WTC11 (cell line): Measurements from ENCODE around the gene BMP7. TPM values are rescaled to one million over a fixed set of nuclear protein-coding genes. Genes with fewer than 3 reads are reported as not detected.

Source experiments
- ATAC-seq: fragments of 200-7000 bp; cut with Tn5 transposase; 2 replicates; pipeline ENCODE4 v1.10.0; 2021; ENCODE audit warnings: mild to moderate bottlenecking, moderate library complexity
- CTCF ChIA-PET: fragments of 300-600 bp; sonication (Branson Sonifier 250); formaldehyde crosslinking; loops from one replicate; lab custom pipeline; 2021; ENCODE audit warnings: antibody characterized with exemption; lab: Charles Lee
- POLR2A ChIA-PET: fragments of 350-600 bp; sonication (Branson Sonifier 250); formaldehyde crosslinking; loops from one replicate; lab custom pipeline; 2021; ENCODE audit warnings: antibody characterized with exemption; lab: Charles Lee
- DNase-seq: peaks from one replicate; pipeline ENCODE4 v3.0.0; 2021; ENCODE audit warnings: low spot score
- H3K27ac Mint-ChIP-seq: 2 replicates; pipeline ENCODE4 v1.8.0; 2021; ENCODE audit warnings: mixed read lengths
- H3K27me3 Mint-ChIP-seq: 2 replicates; pipeline ENCODE4 v1.8.0; 2021; ENCODE audit warnings: low read depth, mild to moderate bottlenecking, moderate library complexity, mixed read lengths
- H3K36me3 Mint-ChIP-seq: 2 replicates; pipeline ENCODE4 v1.8.0; 2021; ENCODE audit warnings: mixed read lengths
- H3K4me1 Mint-ChIP-seq: 2 replicates; pipeline ENCODE4 v1.8.0; 2022; ENCODE audit warnings: mixed read lengths
- H3K4me3 Mint-ChIP-seq: 2 replicates; pipeline ENCODE4 v1.8.0; 2021; ENCODE audit warnings: mild to moderate bottlenecking, moderate library complexity, mixed read lengths
- H3K9me3 Mint-ChIP-seq: 2 replicates; pipeline ENCODE4 v1.8.0; 2021; ENCODE audit warnings: mixed read lengths
- CREB1 ChIP-seq: sonication (generic); formaldehyde crosslinking; IDR thresholded peaks from 2 replicates; pipeline ENCODE4 v1.8.0; 2023; ENCODE audit warnings: mild to moderate bottlenecking, missing genetic modification reagents
- FOXK1 ChIP-seq: sonication (generic); formaldehyde crosslinking; IDR thresholded peaks from 2 replicates; pipeline ENCODE4 v1.8.0; 2022; ENCODE audit warnings: mild to moderate bottlenecking, moderate library complexity, missing genetic modification reagents
- FOXP1 ChIP-seq: sonication (generic); formaldehyde crosslinking; IDR thresholded peaks from 2 replicates; pipeline ENCODE4 v1.8.0; 2022; ENCODE audit warnings: missing genetic modification reagents, mild to moderate bottlenecking, moderate library complexity, borderline replicate concordance
- GTF2I ChIP-seq: fragments of 250-450 bp; sonication (Bioruptor Pico); conservative IDR thresholded peaks from 2 replicates; pipeline ENCODE4 v1.4.0; 2021; ENCODE audit warnings: mild to moderate bottlenecking
- IRF2 ChIP-seq: sonication (generic); formaldehyde crosslinking; IDR thresholded peaks from 2 replicates; pipeline ENCODE4 v1.8.0; 2022; ENCODE audit warnings: low read depth, missing genetic modification reagents, borderline replicate concordance
- NFE2L1 ChIP-seq: sonication (generic); formaldehyde crosslinking; IDR thresholded peaks from 2 replicates; pipeline ENCODE4 v1.8.1; 2023; ENCODE audit warnings: missing genetic modification reagents
- TCF7 ChIP-seq: sonication (generic); formaldehyde crosslinking; IDR thresholded peaks from 2 replicates; pipeline ENCODE4 v1.8.0; 2022; ENCODE audit warnings: mild to moderate bottlenecking, low read depth, missing genetic modification reagents, moderate library complexity
- ZNF121 ChIP-seq: sonication (generic); formaldehyde crosslinking; IDR thresholded peaks from 2 replicates; pipeline ENCODE4 v1.8.0; 2023; ENCODE audit warnings: missing genetic modification reagents
- ZNF263 ChIP-seq: sonication (generic); formaldehyde crosslinking; IDR thresholded peaks from 2 replicates; pipeline ENCODE4 v1.8.1; 2022; ENCODE audit warnings: low read depth, mild to moderate bottlenecking, moderate library complexity, missing genetic modification reagents
- ZNF396 ChIP-seq: fragments of 250-450 bp; sonication (Bioruptor Pico); IDR thresholded peaks from 2 replicates; pipeline ENCODE4 v1.8.0; 2021; ENCODE audit warnings: mild to moderate bottlenecking, moderate library complexity, borderline replicate concordance
- ZNF423 ChIP-seq: fragments of 250-450 bp; sonication (Bioruptor Pico); IDR thresholded peaks from 2 replicates; pipeline ENCODE4 v2.1.2; 2022; ENCODE audit warnings: mild to moderate bottlenecking, moderate library complexity
- ZNF671 ChIP-seq: fragments of 250-450 bp; sonication (Bioruptor Pico); IDR thresholded peaks from 2 replicates; pipeline ENCODE4 v1.8.0; 2021; ENCODE audit warnings: mild to moderate bottlenecking
- total RNA-seq: library from RNA; stranded (reverse); gene quantifications from 3 replicates; pipeline ENCODE4 v1.2.3, GENCODE V29; 2021
- TF ChIP-seq, protein P1 (sequence below): sonication (generic); formaldehyde crosslinking; IDR thresholded peaks from 2 replicates; pipeline ENCODE4 v1.8.0; 2022; ENCODE audit warnings: mild to moderate bottlenecking, missing genetic modification reagents
- TF ChIP-seq, protein P2 (sequence below): sonication (generic); formaldehyde crosslinking; IDR thresholded peaks from 2 replicates; pipeline ENCODE4 v1.8.1; 2023; ENCODE audit warnings: mild to moderate bottlenecking, missing genetic modification reagents, borderline replicate concordance
- TF ChIP-seq, protein P3 (sequence below): sonication (generic); formaldehyde crosslinking; IDR thresholded peaks from 2 replicates; pipeline ENCODE4 v1.8.1; 2022; ENCODE audit warnings: mild to moderate bottlenecking, moderate library complexity, missing genetic modification reagents
- TF ChIP-seq, protein P4 (sequence below): sonication (generic); formaldehyde crosslinking; IDR thresholded peaks from 2 replicates; pipeline ENCODE4 v1.8.0; 2022; ENCODE audit warnings: mild to moderate bottlenecking, missing genetic modification reagents
- TF ChIP-seq, protein P5 (sequence below): fragments of 250-450 bp; sonication (Bioruptor Pico); IDR thresholded peaks from 2 replicates; pipeline ENCODE4 v1.9.0; 2021; ENCODE audit warnings: moderate library complexity, mild to moderate bottlenecking, inconsistent platforms, borderline replicate concordance
- TF ChIP-seq, protein P6 (sequence below): fragments of 250-450 bp; sonication (Bioruptor Pico); IDR thresholded peaks from 2 replicates; pipeline ENCODE4 v1.8.0; 2021; ENCODE audit warnings: mild to moderate bottlenecking
- TF ChIP-seq, protein P7 (sequence below): sonication (generic); formaldehyde crosslinking; IDR thresholded peaks from 2 replicates; pipeline ENCODE4 v1.8.1; 2023; ENCODE audit warnings: mild to moderate bottlenecking, moderate library complexity, missing genetic modification reagents
- TF ChIP-seq, protein P8 (sequence below): sonication (generic); formaldehyde crosslinking; IDR thresholded peaks from 2 replicates; pipeline ENCODE4 v1.8.0; 2022; ENCODE audit warnings: mild to moderate bottlenecking, missing genetic modification reagents

BMP7 gene
- total RNA-seq, 1 experiment from 2014 or later, result 40.7 TPM

DNA sequence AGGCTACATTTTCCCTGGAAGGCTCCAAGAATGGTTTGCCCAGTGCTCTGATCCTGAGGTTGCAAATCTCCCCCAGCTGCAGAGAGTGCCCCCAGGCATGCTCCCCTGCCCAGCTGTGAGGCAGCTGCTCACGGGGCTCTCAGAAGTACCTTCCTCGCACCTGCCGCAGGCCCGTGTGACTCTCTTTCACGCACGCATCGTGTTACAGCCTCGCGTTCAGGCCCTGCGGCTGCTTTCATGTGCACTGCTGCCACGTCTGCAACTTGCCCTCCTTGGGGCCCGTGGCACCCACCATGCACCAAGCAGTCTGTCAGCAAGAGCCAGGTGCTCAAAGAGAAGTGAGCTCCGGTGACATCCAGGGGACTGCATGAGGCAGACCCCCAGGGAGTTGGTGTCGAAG is 34.6 kb upstream of the BMP7 start:
- Mint-ChIP-seq H3K4me1 (no peaks in the 10 kb centered on the region), H3K4me3 (no peak overlapping the region), H3K9me3 (no peaks in the 10 kb centered on the region), H3K36me3 (no peaks in the 10 kb centered on the region), H3K27me3 (peaks cover 4% of the 10 kb centered on the region; the same call in 1 of the 2 replicates), H3K27ac (no peak overlapping the region)
- ATAC-seq, result no peak
- no peak for DNase-seq
- TF ChIP-seq, protein P1, sequence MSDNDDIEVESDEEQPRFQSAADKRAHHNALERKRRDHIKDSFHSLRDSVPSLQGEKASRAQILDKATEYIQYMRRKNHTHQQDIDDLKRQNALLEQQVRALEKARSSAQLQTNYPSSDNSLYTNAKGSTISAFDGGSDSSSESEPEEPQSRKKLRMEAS (CRISPR knock-in tag), result no peak
- TF ChIP-seq, protein P2, sequence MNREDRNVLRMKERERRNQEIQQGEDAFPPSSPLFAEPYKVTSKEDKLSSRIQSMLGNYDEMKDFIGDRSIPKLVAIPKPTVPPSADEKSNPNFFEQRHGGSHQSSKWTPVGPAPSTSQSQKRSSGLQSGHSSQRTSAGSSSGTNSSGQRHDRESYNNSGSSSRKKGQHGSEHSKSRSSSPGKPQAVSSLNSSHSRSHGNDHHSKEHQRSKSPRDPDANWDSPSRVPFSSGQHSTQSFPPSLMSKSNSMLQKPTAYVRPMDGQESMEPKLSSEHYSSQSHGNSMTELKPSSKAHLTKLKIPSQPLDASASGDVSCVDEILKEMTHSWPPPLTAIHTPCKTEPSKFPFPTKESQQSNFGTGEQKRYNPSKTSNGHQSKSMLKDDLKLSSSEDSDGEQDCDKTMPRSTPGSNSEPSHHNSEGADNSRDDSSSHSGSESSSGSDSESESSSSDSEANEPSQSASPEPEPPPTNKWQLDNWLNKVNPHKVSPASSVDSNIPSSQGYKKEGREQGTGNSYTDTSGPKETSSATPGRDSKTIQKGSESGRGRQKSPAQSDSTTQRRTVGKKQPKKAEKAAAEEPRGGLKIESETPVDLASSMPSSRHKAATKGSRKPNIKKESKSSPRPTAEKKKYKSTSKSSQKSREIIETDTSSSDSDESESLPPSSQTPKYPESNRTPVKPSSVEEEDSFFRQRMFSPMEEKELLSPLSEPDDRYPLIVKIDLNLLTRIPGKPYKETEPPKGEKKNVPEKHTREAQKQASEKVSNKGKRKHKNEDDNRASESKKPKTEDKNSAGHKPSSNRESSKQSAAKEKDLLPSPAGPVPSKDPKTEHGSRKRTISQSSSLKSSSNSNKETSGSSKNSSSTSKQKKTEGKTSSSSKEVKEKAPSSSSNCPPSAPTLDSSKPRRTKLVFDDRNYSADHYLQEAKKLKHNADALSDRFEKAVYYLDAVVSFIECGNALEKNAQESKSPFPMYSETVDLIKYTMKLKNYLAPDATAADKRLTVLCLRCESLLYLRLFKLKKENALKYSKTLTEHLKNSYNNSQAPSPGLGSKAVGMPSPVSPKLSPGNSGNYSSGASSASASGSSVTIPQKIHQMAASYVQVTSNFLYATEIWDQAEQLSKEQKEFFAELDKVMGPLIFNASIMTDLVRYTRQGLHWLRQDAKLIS (CRISPR knock-in tag), result no peak
- TF ChIP-seq ZNF423 (CRISPR knock-in tag), result no peak
- TF ChIP-seq, protein P3, sequence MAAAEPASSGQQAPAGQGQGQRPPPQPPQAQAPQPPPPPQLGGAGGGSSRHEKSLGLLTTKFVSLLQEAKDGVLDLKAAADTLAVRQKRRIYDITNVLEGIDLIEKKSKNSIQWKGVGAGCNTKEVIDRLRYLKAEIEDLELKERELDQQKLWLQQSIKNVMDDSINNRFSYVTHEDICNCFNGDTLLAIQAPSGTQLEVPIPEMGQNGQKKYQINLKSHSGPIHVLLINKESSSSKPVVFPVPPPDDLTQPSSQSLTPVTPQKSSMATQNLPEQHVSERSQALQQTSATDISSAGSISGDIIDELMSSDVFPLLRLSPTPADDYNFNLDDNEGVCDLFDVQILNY (CRISPR knock-in tag), result no peak
- no peak for TF ChIP-seq ZNF671
- TF ChIP-seq, protein P4, sequence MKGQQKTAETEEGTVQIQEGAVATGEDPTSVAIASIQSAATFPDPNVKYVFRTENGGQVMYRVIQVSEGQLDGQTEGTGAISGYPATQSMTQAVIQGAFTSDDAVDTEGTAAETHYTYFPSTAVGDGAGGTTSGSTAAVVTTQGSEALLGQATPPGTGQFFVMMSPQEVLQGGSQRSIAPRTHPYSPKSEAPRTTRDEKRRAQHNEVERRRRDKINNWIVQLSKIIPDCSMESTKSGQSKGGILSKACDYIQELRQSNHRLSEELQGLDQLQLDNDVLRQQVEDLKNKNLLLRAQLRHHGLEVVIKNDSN (CRISPR knock-in tag), result no peak
- TF ChIP-seq, protein P5, sequence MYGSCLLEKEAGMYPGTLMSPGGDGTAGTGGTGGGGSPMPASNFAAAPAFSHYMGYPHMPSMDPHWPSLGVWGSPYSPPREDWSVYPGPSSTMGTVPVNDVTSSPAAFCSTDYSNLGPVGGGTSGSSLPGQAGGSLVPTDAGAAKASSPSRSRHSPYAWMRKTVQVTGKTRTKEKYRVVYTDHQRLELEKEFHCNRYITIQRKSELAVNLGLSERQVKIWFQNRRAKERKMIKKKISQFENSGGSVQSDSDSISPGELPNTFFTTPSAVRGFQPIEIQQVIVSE (CRISPR knock-in tag), result no peak
- TF ChIP-seq TCF7 (CRISPR knock-in tag), result no peak
- no peak for TF ChIP-seq NFE2L1 (CRISPR knock-in tag)
- TF ChIP-seq, protein P6, sequence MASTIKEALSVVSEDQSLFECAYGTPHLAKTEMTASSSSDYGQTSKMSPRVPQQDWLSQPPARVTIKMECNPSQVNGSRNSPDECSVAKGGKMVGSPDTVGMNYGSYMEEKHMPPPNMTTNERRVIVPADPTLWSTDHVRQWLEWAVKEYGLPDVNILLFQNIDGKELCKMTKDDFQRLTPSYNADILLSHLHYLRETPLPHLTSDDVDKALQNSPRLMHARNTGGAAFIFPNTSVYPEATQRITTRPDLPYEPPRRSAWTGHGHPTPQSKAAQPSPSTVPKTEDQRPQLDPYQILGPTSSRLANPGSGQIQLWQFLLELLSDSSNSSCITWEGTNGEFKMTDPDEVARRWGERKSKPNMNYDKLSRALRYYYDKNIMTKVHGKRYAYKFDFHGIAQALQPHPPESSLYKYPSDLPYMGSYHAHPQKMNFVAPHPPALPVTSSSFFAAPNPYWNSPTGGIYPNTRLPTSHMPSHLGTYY (CRISPR knock-in tag), result no peak
- TF ChIP-seq, protein P7, sequence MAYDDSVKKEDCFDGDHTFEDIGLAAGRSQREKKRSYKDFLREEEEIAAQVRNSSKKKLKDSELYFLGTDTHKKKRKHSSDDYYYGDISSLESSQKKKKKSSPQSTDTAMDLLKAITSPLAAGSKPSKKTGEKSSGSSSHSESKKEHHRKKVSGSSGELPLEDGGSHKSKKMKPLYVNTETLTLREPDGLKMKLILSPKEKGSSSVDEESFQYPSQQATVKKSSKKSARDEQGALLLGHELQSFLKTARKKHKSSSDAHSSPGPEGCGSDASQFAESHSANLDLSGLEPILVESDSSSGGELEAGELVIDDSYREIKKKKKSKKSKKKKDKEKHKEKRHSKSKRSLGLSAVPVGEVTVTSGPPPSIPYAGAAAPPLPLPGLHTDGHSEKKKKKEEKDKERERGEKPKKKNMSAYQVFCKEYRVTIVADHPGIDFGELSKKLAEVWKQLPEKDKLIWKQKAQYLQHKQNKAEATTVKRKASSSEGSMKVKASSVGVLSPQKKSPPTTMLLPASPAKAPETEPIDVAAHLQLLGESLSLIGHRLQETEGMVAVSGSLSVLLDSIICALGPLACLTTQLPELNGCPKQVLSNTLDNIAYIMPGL, result no peak
- no peak for TF ChIP-seq GTF2I
- TF ChIP-seq FOXK1, result no peak
- TF ChIP-seq FOXP1, result no peak
- CTCF ChIA-PET, result interaction anchor here (1.0 kb wide), 2 partner anchors 18 to 29 kb away, joined by 3 to 5 read pairs; partner anchors contain the start of gene SPO11
- POLR2A ChIA-PET, result no interaction called here

DNA sequence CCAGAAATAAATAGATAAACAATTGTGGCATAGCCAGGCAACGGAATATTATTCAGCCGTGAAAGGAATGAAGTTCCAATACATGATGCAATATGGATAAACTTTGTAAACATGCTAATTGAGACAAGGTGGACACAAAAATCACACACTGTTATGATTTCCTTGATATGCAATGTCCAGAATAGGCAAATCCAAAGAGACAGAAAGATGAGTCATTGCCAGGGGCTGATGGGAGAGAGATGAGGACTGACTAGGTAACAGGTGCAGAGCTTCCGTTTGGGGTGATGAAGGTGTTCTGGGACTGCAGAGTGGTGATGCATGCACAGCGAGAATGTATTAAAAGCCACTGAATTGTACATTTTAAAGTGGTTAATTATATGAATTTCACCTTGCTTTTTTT is 32.0 kb upstream of the BMP7 start:
- peaks cover 4% of the 10 kb centered on the region; the same call in 1 of the 2 replicates for H3K27me3 Mint-ChIP-seq
- H3K9me3 Mint-ChIP-seq, result no peaks in the 10 kb centered on the region
- POLR2A ChIA-PET, result no interaction called here
- ATAC-seq (no peak), DNase-seq (no peak)
- H3K4me1 Mint-ChIP-seq, result peaks cover 8% of the 10 kb centered on the region
- H3K36me3 Mint-ChIP-seq, result no peaks in the 10 kb centered on the region
- H3K27ac Mint-ChIP-seq, result no peak overlapping the region
- CTCF ChIA-PET, result no interaction called here
- TF ChIP-seq IRF2 (no peak), ZNF121 (CRISPR knock-in tag) (no peak), GTF2I (no peak), FOXK1 (no peak), CREB1 (CRISPR knock-in tag) (no peak), ZNF396 (CRISPR knock-in tag) (no peak), ZNF263 (CRISPR knock-in tag) (no peak)
- TF ChIP-seq, protein P8, sequence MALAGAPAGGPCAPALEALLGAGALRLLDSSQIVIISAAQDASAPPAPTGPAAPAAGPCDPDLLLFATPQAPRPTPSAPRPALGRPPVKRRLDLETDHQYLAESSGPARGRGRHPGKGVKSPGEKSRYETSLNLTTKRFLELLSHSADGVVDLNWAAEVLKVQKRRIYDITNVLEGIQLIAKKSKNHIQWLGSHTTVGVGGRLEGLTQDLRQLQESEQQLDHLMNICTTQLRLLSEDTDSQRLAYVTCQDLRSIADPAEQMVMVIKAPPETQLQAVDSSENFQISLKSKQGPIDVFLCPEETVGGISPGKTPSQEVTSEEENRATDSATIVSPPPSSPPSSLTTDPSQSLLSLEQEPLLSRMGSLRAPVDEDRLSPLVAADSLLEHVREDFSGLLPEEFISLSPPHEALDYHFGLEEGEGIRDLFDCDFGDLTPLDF (CRISPR knock-in tag), result no peak
- H3K4me3 Mint-ChIP-seq, result no peak overlapping the region
